RWPE2 (cell line): ENCODE results near the gene ARHGEF18.

Source experiments
- ATAC-seq: fragments of 200-7000 bp; cut with Tn5 transposase; 3 replicates; pipeline ENCODE4 v1.9.1; 2021; ENCODE audit warnings: low read depth
- DNase-seq: peaks from one replicate; pipeline ENCODE4 v3.0.0-alpha.2; 2020; ENCODE audit warnings: low spot score
- H3K27ac ChIP-seq: fragments of 450-650 bp; 2 replicates; pipeline ENCODE4 v1.5.1; 2017; ENCODE audit warnings: mild to moderate bottlenecking; ENCODE audit not compliant: poor library complexity, severe bottlenecking
- H3K27me3 ChIP-seq: fragments of 250-450 bp; sonication (Bioruptor Pico); 2 replicates; pipeline ENCODE4 v1.5.1; 2021; ENCODE audit warnings: mild to moderate bottlenecking, moderate library complexity; ENCODE audit not compliant: insufficient read depth, poor library complexity, severe bottlenecking
- H3K36me3 ChIP-seq: fragments of 250-450 bp; sonication (Bioruptor Pico); 2 replicates; pipeline ENCODE4 v1.5.1; 2020; ENCODE audit warnings: low read depth, mild to moderate bottlenecking, moderate library complexity
- H3K4me1 ChIP-seq: fragments of 250-450 bp; sonication (Bioruptor Pico); 2 replicates; pipeline ENCODE4 v1.5.1; 2021; ENCODE audit warnings: mild to moderate bottlenecking, moderate library complexity; ENCODE audit not compliant: insufficient read depth, poor library complexity, severe bottlenecking
- H3K4me3 ChIP-seq: fragments of 250-450 bp; sonication (Bioruptor Pico); 2 replicates; pipeline ENCODE4 v1.5.1; 2021; ENCODE audit warnings: mild to moderate bottlenecking, moderate library complexity; ENCODE audit not compliant: severe bottlenecking
- H3K9me3 ChIP-seq: fragments of 250-450 bp; sonication (Bioruptor Pico); 2 replicates; pipeline ENCODE4 v1.5.1; 2021; ENCODE audit warnings: mild to moderate bottlenecking, moderate library complexity; ENCODE audit not compliant: severe bottlenecking
- CTCF ChIP-seq: fragments of 450-650 bp; IDR thresholded peaks from one replicate; pipeline ENCODE4 v1.5.1; 2017; ENCODE audit warnings: mild to moderate bottlenecking, moderate library complexity; ENCODE audit not compliant: poor library complexity, severe bottlenecking

ARHGEF18 gene

GRCh38 chr19:7382694-7383093, 34.0 kb downstream of the ARHGEF18 start:
- Histone ChIP-seq H3K27me3 (no peaks in the 10 kb centered on the region), H3K4me3 (no peak overlapping the region), H3K36me3 (no peaks in the 10 kb centered on the region), H3K9me3 (no peaks in the 10 kb centered on the region), H3K4me1 (no peaks in the 10 kb centered on the region), H3K27ac (no peak overlapping the region)
- no peak for TF ChIP-seq CTCF
- DNase-seq (no peak), ATAC-seq (peak; percentile 24; the same call in 1 of the 3 replicates)

- Histone ChIP-seq H3K27ac (no peak overlapping the region), H3K4me3 (no peak overlapping the region), H3K4me1 (no peaks in the 10 kb centered on the region), H3K27me3 (no peaks in the 10 kb centered on the region), H3K36me3 (no peaks in the 10 kb centered on the region), H3K9me3 (no peaks in the 10 kb centered on the region)
- no peak for ATAC-seq
- DNase-seq: no peak
- TF ChIP-seq CTCF: no peak
Observed at GRCh38 chr19:7383284-7383683, 34.5 kb downstream of the ARHGEF18 start.

- no peaks in the 10 kb centered on the region for H3K9me3 ChIP-seq
- no peaks in the 10 kb centered on the region for H3K27me3 ChIP-seq
- TF ChIP-seq CTCF: no peak
- ATAC-seq: no peak
- H3K36me3 ChIP-seq: peaks cover 6% of the 10 kb centered on the region
- peaks cover 1% of the 10 kb centered on the region for H3K4me1 ChIP-seq
- H3K27ac ChIP-seq: no peak overlapping the region
- no peak overlapping the region for H3K4me3 ChIP-seq
- no peak for DNase-seq
Observed at GRCh38 chr19:7385062-7385461, 36.3 kb downstream of the ARHGEF18 start.

- peak; percentile 37 for TF ChIP-seq CTCF
- Histone ChIP-seq H3K36me3 (peaks cover 8% of the 10 kb centered on the region), H3K4me3 (no peak overlapping the region), H3K4me1 (peaks cover 12% of the 10 kb centered on the region), H3K27me3 (no peaks in the 10 kb centered on the region), H3K9me3 (no peaks in the 10 kb centered on the region), H3K27ac (peak overlapping the region; percentile 22)
- ATAC-seq: peak; percentile 47; the same call in 1 of the 3 replicates
- no peak for DNase-seq
Observed at GRCh38 chr19:7386308-7386707, 37.6 kb downstream of the ARHGEF18 start.

- ATAC-seq (no peak), DNase-seq (no peak)
- H3K27ac ChIP-seq: peak overlapping the region; percentile 22
- no peaks in the 10 kb centered on the region for H3K27me3 ChIP-seq
- no peak overlapping the region for H3K4me3 ChIP-seq
- H3K36me3 ChIP-seq: peaks cover 8% of the 10 kb centered on the region
- H3K9me3 ChIP-seq: no peaks in the 10 kb centered on the region
- peaks cover 17% of the 10 kb centered on the region for H3K4me1 ChIP-seq
- no peak for TF ChIP-seq CTCF
Observed at GRCh38 chr19:7386769-7387168, 38.0 kb downstream of the ARHGEF18 start.
